ENCODE measurements around the gene KIF21A.

GRCh38 chr12:39420043-39420442 lies 22.9 kb downstream of the KIF21A start:
- TF ChIP-seq CTCF (IDR thresholded peaks at IDR 0.05), result no peak
- no peak for TF ChIP-seq POLR2A (IDR thresholded peaks at IDR 0.05)
